ENCODE results near the gene SYNC. TPM values are rescaled to one million over a fixed set of nuclear protein-coding genes. Genes with fewer than 3 reads are reported as not detected.

The SYNC gene
- total RNA-seq, 1 donor from 2014 or later, result 16.9 TPM

- no peak overlapping the region for H3K4me3 ChIP-seq
- peaks cover 14% of the 10 kb centered on the region for H3K4me1 ChIP-seq
- DNase-seq, result no peak
- H3K9me3 ChIP-seq, result no peaks in the 10 kb centered on the region
- no peak overlapping the region for H3K27ac ChIP-seq
- no peaks in the 10 kb centered on the region for H3K36me3 ChIP-seq
- H3K27me3 ChIP-seq, result no peaks in the 10 kb centered on the region
- intact Hi-C loops (cut with DNase I), result no loop called here
- TF ChIP-seq CTCF (IDR thresholded peaks at IDR 0.05), result no peak
- no peak for ATAC-seq
Measured at GRCh38 chr1:32746130-32746529, 43.6 kb upstream of the SYNC start.

GRCh38 chr1:32744071-32744425, 41.5 kb upstream of the SYNC start:
- no peak for DNase-seq
- Histone ChIP-seq H3K4me1 (peaks cover 19% of the 10 kb centered on the region), H3K27me3 (no peaks in the 10 kb centered on the region), H3K36me3 (no peaks in the 10 kb centered on the region), H3K9me3 (no peaks in the 10 kb centered on the region), H3K27ac (no peak overlapping the region), H3K4me3 (no peak overlapping the region)
- ATAC-seq, result no peak
- TF ChIP-seq CTCF (IDR thresholded peaks at IDR 0.05), result no peak
- intact Hi-C loops (cut with DNase I), result no loop called here

- intact Hi-C loops (cut with DNase I), result no loop called here
- peak overlapping the region; percentile 67 for H3K4me3 ChIP-seq
- no peaks in the 10 kb centered on the region for H3K9me3 ChIP-seq
- H3K27ac ChIP-seq, result peak overlapping the region; percentile 84
- H3K36me3 ChIP-seq, result no peaks in the 10 kb centered on the region
- DNase-seq (no peak), ATAC-seq (no peak)
- H3K27me3 ChIP-seq, result no peaks in the 10 kb centered on the region
- H3K4me1 ChIP-seq, result peaks cover 19% of the 10 kb centered on the region
- no peak for TF ChIP-seq CTCF (IDR thresholded peaks at IDR 0.05)
Measured at GRCh38 chr1:32743380-32744070, 41.0 kb upstream of the SYNC start.

DNA sequence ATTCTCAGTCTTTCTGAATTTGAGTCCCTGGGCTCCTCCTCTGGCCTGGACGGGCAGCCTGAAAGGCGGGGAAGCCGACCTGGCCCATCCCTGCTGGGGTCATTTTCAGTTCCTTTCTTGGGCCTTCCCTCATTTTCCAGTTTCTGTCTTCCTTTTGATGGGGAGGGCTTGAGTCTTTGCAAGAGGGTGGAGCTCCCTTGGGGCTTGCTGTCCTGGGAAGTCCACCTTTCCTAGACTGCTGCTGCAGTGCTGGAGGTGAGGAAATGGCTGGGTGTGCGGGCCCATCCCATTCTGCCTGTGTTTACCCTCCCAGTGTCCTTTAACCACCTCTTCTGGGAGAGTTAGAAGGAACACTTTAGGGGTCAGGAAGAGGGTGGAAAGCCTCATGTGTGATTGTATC, 40.4 kb upstream of the SYNC start:
- TF ChIP-seq CTCF (IDR thresholded peaks at IDR 0.05), result no peak
- H3K4me1 ChIP-seq, result peaks cover 19% of the 10 kb centered on the region
- H3K27me3 ChIP-seq, result no peaks in the 10 kb centered on the region
- H3K36me3 ChIP-seq, result no peaks in the 10 kb centered on the region
- ATAC-seq (peak; percentile 34), DNase-seq (no peak)
- no peaks in the 10 kb centered on the region for H3K9me3 ChIP-seq
- intact Hi-C loops (cut with DNase I), result no loop called here
- peak overlapping the region; percentile 67 for H3K4me3 ChIP-seq
- peak overlapping the region; percentile 84 for H3K27ac ChIP-seq

DNA sequence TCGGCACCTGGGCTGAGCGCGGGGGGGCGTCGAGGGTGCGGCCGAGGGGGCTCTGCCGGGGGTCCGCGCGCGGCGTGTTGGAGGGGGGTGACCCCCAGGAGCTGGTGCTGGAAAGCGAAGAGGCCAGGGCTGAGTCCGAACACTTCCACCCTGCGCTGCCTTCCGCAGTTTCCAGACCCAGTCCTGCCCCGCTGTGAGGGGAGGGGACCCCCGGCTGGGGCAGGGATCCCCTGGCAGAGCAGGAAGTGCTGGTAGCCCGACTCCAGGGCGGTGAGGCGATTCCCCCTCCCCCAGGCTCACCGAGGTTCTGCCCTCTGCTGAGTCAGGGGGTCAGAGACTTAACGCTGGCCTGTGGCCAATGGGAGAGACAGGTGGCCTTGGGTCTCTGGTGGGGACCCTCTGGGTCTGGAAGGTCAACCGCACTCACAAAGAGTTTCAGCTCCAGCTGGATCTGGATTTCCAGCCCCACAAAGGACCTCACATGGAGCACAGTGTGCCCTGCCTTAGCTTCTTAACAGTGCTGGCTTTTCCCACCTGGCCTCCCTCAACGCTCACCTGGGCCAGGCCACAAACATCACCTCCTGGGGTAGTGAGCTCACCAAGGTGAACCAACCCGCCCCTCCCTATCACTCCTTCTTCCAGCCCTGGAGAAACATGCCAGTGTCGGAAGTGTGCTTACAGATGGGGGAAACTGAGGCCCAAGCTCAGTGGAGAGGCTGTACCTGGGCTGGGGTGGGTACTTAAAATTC, 39.8 kb upstream of the SYNC start:
- ATAC-seq, result peak; percentile 56
- TF ChIP-seq CTCF (IDR thresholded peaks at IDR 0.05), result no peak
- Histone ChIP-seq H3K27me3 (no peaks in the 10 kb centered on the region), H3K36me3 (no peaks in the 10 kb centered on the region), H3K9me3 (no peaks in the 10 kb centered on the region), H3K4me3 (peak overlapping the region; percentile 67), H3K27ac (peak overlapping the region; percentile 84), H3K4me1 (peaks cover 19% of the 10 kb centered on the region)
- peak; percentile 71 for DNase-seq
- intact Hi-C loops (cut with DNase I), result no loop called here
